Keratinocyte (primary cell): ENCODE results near the gene RAP1GAP.

Experiments used
- EZH2 ChIP-seq: IDR thresholded peaks from one replicate; pipeline ENCODE4 v1.6.1; 2012; ENCODE audit warnings: inconsistent platforms, mild to moderate bottlenecking, low read length, moderate library complexity
- TF ChIP-seq, protein P1 (sequence below), 3 experiments: IDR thresholded peaks in 1 of 3; conservative IDR thresholded peaks in 1 of 3; optimal IDR thresholded peaks in 1 of 3; 2 replicates in 2 of 3; 3 replicates in 1 of 3; pipeline versions ENCODE3 to v1.5.1; 2011; ENCODE audit warnings: low read length in 3 of 3, mild to moderate bottlenecking in 3 of 3, moderate library complexity in 2 of 3, control low read depth in 1 of 3, inconsistent platforms in 1 of 3; ENCODE audit not compliant: insufficient read depth in 2 of 3; ENCODE audit errors: extremely low read depth in 1 of 3

DNA sequence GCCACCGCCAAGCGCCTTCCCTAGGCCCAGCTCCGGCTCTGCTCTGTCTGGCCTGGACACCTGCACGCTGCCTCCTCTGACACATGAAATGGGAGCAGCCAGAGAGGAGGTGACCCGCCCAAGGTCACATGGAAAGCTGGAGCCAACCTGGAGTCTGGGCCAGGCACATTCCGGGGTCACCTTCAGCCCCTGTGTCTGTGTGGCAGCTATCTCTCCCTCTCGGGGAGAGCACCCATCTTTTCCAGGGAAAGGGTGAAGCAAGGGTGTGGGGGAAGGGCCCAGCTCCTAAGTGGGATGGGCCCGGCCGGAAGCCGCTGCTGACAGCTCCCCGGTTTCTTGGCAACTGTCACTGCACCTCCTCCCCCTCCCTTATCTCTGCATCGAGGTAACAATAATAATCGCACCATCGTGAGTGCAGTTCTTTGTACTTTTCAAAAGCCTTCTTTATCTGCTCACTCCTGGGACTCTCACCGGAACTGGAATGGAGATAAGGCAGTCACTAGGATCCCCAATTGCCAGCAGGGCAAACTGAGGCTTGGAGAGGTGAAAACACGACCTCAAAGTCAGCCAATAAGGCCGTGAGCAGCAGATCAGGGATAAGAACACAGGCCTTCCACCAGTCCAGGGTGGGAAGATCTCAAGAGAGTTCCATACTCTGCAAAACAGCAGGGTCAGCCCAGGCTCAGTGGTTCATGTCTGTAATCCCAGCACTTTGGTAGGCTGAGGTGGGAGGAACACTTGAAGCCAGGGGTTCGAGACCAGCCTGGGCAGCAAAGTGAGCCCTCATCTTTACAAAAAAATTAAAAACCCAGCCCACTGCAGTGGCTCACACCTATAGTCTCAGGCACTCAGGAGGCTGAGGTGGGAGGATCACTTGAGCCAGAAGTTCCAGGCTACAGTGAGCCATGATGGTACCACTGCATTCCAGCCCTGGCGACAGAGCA lies 36.9 kb downstream of the RAP1GAP start:
- TF ChIP-seq, protein P1, sequence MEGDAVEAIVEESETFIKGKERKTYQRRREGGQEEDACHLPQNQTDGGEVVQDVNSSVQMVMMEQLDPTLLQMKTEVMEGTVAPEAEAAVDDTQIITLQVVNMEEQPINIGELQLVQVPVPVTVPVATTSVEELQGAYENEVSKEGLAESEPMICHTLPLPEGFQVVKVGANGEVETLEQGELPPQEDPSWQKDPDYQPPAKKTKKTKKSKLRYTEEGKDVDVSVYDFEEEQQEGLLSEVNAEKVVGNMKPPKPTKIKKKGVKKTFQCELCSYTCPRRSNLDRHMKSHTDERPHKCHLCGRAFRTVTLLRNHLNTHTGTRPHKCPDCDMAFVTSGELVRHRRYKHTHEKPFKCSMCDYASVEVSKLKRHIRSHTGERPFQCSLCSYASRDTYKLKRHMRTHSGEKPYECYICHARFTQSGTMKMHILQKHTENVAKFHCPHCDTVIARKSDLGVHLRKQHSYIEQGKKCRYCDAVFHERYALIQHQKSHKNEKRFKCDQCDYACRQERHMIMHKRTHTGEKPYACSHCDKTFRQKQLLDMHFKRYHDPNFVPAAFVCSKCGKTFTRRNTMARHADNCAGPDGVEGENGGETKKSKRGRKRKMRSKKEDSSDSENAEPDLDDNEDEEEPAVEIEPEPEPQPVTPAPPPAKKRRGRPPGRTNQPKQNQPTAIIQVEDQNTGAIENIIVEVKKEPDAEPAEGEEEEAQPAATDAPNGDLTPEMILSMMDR (optimal IDR thresholded peaks at IDR 0.05 in 1 of 3, IDR thresholded peaks at IDR 0.05 in 1 of 3, conservative IDR thresholded peaks at IDR 0.05 in 1 of 3; ENCODE audit: extremely low read depth in 1 of 3, insufficient read depth in 2 of 3, low read length in 3 of 3) = no peak
- TF ChIP-seq EZH2 = no peak
